DLD1 (cell line): ENCODE measurements around the gene LRRFIP2.
"Not testable (repeated sequence)": the region's sequence is repeated elsewhere in the genome, so short reads cannot be mapped to it uniquely, and the experiment has no call there.

Experiments used
- in situ Hi-C: cut with HindIII; loops from 2 replicates; pipeline ENCODE4 v1.10.0; 2017; ENCODE audit warnings: low sequenced_read_pairs

Gene LRRFIP2

DNA sequence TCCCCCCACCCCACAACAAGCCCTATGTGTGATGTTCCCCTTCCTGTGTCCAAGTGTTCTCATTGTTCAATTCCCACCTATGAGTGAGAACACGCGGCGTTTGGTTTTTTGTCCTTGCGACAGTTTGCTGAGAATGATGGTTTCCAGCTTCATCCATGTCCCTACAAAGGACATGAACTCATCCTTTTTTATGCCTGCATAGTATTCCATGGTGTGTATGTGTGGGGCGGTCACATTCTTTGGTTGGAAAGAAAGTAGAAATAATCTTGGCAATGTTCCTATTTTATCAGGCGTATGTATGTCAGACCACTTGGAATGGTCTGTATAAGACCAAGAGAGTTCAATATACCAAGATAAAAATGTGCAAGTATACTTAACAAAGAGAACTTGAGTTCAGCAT lies 52.3 kb downstream of the LRRFIP2 start:
- in situ Hi-C loops: not testable (repeated sequence)

- in situ Hi-C loops: no loop called here
These were observed 56.2 kb downstream of the LRRFIP2 start for GRCh38 chr3:37118163-37118562.

- in situ Hi-C loops: no loop called here
These were observed 56.8 kb downstream of the LRRFIP2 start for GRCh38 chr3:37117548-37117947.

DNA sequence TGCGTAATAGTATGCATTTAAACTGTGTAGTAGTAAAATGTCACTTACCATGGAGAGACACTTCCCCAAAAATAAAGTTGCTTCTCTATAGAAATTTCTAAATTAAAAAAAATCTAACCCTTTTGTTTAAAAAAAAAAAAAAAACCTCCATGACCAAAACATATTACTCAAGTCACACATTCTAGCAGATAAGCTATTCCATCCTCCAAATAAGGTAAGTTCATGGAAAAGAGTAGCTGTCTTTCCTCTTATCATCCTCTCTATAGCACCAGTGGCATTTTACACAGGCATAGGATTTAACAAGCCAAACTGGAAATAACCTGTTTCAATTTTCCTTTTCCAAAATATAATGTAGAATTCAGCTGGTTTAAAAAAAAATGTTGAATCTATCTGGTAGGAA lies 57.4 kb downstream of the LRRFIP2 start:
- in situ Hi-C loops: no loop called here

- in situ Hi-C loops: no loop called here
These were observed 58.9 kb downstream of the LRRFIP2 start for GRCh38 chr3:37115446-37115845.

DNA sequence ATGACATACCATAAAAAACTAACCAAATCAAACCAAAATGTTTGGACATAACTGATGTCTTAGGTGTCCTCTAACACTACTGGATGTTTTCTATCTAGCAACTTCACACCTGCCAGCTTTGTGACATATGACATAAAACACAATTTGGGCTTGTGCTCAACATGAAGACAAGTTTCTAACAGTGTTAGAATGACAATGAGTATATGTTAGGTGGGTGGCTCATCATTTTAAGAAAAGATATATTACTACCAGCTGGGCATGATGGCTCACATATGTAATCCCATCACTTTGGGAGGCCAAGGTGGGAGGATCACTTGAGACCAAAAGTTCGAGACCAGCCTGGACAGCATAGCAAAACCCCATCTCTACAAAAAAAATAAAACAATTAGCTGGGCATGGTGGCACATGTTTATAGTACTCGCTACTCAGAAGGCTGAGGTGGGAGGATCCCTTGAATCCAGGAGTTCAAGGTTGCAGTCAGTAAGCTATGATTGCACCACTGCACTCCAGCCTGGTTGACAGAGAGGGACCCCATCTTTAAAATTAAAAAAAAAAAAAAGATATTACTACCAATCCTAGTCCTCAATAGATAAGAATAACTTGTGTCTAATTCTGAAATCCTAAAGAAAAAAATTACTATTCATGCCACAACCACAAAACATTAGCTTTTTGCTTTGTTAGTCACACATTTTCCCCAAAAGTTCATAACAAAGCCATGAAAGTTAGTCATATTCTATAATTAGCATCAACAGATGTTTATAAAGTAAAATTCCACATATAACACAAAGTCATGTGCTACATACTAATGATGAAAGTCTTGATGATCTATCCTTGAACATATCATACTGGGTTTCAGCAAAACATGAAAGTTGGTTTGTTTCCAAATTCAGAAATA lies 59.9 kb downstream of the LRRFIP2 start:
- in situ Hi-C loops: no loop called here

DNA sequence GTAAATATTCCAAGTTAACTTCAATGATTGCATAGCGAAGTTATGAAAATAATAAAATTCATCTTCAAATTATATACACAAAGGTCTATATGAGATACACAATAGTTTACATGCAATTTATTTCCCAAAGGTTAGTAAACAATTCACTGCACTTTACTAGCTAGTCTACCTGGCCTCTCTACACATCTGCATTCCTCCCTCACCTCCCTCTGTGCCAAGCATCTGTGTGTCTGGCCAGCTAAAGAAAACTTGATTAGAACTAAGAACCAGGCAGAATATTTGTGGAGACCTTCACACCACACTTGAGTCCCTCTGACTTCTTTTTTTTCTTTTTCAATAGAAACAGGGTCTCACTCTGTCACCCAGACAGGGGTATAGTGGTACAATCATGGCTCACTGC lies 61.4 kb downstream of the LRRFIP2 start:
- in situ Hi-C loops: no loop called here

- in situ Hi-C loops: no loop called here
These were observed 63.2 kb downstream of the LRRFIP2 start for GRCh38 chr3:37111199-37111598.

DNA sequence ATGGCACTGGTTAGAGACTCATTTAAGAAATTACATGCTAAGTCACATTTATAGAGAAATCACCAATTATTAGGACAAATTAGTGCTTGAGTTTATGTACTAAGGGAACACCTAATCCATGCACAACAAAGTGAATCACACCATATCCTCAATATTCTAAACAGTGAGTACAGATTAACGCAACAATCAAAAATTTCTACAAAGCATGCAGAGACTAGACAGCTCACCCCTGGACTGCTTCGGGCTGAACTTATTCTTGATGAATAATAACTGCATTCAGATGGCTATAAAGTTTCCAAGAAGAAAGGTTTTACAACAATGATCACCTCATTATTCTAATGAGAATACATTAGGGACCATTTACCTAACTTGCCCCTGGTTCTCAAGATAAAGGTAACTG lies 66.5 kb downstream of the LRRFIP2 start:
- in situ Hi-C loops: no loop called here

DNA sequence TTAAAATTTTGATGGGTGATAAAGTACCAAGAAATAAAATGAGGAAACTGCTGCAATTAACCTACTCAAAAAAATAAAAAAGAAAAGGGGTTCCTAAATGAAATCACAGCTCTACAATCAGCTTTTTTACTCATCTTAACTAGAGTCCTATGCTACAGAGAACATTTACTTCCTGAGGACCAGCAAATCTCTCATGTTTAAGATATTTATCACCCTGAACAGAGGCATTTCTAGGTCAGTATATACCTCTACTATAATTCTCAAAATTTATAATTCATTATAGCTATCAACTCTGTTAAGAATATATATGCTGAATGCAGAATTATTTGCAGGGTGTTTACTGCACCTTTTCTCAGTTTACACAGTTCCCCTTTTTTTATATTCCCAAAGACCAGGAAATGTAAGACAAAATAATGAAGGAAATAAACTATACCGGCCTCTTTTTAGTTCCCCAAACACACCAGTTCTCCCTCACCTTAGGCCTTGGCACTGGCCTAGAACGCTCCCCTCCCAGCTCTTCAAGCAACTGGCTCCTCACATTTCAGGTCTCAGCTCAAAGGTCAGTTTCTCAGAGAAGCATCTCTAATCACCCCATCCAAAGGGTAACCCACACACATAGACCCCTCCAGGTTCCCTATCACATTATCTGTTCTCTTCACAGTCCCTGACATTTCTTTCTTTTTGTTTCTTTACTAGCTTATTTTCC lies 71.1 kb downstream of the LRRFIP2 start:
- in situ Hi-C loops: no loop called here

DNA sequence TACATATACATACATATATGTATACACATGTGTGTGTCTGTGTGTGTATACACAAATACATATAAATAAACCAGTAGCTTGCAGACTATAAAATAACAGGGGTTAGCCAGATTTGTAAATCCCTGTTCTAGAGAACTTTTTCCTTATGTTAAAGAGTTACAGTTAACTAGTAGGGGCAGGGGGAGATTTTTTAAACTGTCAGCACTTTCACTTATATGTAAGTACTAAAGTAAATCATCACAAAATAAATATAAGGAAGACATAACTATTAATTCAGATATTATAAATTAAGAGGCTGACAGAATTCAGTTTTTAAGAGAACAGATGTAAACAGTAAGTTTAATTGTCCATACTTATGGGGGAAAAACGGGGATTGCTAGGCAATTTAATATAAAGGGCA lies 74.0 kb downstream of the LRRFIP2 start:
- in situ Hi-C loops: no loop called here

DNA sequence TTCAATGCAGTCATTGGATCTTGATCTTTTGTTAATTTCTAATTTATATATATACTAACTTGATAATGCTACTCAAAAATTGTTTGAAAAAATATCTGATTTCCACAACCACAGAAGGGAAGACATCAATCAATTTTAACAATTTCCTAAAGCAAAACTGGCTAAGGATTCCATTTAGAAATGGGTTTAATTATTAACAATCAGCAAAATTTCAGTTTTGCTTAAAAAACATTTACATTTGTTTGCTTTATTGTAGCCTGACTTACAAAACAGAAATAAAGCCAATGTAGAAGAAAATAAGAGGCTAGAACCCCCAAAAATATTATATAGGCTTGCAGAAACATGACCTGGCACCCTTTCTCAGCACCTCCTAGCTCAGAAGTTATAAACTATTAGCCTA lies 74.9 kb downstream of the LRRFIP2 start:
- in situ Hi-C loops: no loop called here

- in situ Hi-C loops: no loop called here
These were observed 75.5 kb downstream of the LRRFIP2 start for GRCh38 chr3:37098884-37099283.

- in situ Hi-C loops: no loop called here
These were observed 76.6 kb downstream of the LRRFIP2 start for GRCh38 chr3:37097776-37098175.

GRCh38 chr3:37096975-37097374 lies 77.4 kb downstream of the LRRFIP2 start:
- in situ Hi-C loops: no loop called here

DNA sequence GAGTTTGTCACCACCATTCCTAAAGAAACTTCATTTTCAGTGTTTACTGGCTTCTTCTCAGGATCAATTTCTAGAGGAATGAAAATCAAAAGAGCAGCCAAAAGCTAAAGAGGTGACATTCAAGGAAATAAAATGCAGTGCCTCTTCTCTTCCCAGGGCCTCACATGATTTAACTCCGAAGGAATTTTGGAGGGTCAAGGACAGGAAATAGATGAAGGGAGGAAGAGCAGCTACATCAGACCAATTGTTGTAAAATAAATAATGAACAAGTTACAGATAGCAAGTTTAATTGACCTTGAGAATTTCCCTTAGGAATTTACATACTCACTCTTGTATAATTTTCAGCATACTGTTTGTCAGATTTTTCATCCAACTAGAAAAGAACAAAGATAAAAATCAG lies 78.1 kb downstream of the LRRFIP2 start:
- in situ Hi-C loops: no loop called here

DNA sequence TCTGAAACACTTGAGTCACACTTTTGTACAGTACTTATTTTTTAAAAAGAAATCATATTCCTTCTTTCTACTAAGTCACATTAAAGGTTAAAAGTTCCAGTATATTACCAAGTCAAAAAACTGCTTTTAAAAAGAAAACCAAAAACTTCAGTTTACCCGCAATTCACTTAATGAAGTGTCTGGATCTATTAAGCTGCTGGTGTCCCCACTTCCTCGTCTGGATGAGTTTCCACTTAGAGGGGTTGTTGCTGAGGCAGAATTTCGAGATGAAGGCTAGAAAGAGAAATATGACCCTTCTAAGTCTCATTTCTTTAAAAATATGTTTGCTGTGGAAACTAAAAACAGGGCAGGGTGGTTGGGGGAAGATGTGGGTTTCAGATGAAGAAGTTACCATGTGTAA lies 79.7 kb downstream of the LRRFIP2 start:
- in situ Hi-C loops: no loop called here

DNA sequence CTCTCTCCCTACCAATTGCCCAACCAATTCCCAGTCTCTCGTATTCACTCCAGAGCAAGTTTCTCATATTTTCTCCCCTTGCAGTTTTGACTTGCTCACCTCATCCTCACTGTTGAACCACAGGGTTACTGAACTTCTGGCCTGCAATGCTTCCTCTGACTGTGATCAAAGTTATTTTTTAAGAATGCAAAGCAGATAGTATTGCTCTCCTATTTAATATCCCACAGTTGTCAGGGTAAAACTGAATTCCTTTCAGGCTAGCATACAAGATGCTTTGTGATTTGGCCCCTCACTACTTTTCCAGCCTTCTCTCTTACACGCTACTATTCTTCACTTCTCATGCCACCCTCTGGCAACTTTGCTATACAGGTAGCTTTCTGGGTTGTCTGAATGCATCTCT lies 80.9 kb downstream of the LRRFIP2 start:
- in situ Hi-C loops: no loop called here

DNA sequence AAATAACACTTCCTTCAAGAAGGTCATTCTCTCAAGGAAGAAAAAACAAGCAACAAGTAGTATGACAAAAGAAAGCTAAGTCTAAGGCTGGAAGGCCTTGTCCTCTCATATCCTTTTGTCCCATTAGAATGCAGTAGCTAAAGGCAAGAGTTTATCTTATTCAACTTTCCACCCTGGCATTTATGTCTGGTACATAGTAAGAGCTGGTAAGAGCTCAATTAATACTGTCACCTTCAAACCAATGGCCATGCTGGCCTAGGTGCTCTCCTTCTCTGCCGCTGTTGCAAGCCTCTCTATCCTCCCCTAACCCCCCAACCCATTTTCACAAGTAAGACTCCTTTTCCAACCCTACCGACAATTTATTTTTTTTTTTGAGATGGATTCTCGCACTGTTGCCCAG lies 81.9 kb downstream of the LRRFIP2 start:
- in situ Hi-C loops: no loop called here

DNA sequence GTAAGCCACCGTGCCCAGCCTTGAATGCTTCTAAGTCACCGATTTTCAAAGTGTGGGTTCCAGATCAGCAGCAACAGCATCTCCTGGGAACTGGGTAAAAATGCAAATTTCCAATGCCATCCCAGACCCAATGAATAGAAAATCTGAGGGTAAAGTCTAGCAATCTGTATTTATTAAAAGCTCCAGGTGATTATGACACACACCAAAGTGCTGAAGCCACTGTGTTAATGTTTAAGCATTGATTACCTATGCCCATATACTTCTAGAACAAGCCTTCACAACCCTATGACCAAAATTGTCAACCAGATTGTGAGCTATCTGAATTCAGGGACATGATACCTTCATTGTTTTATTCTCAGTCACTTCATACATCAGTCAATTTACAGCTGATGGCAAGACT lies 86.5 kb downstream of the LRRFIP2 start:
- in situ Hi-C loops: no loop called here

DNA sequence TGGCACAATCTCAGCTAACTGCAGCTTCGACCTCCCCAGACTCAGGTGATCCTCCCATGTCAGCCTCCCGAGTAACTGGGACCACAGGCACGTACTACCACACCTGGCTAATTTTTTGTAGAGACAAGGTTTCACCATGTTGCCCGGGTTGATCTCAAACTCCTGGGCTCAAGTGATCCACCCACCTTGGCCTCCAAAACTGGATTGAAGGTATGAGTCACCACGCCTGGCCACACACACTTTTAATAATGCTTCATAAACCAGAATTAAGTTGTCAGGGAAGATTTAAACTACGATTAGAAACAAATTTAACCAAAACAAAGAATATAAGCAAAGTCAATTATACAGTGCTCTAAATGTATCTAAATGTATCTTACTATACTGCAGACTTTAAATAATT lies 87.5 kb downstream of the LRRFIP2 start:
- in situ Hi-C loops: no loop called here

GRCh38 chr3:37082317-37082716 lies 92.1 kb downstream of the LRRFIP2 start:
- in situ Hi-C loops: no loop called here
